Neural cell (in vitro differentiated cells): Measurements from ENCODE around the gene UCP3.

Experiments
- EZH2 ChIP-seq: fragments of 200-600, 300-800 bp; shearing (Covaris generic), sonication (generic); IDR thresholded peaks from 2 replicates; pipeline ENCODE4 v1.6.1; 2014; ENCODE audit warnings: antibody characterized with exemption, low read length, borderline replicate concordance, mild to moderate bottlenecking; ENCODE audit not compliant: insufficient read depth, poor library complexity, severe bottlenecking
- SMC3 ChIP-seq: fragments of 450-650 bp; conservative IDR thresholded peaks from 2 replicates; pipeline ENCODE4 v1.6.1; 2014; ENCODE audit warnings: antibody characterized with exemption, mild to moderate bottlenecking, moderate library complexity; ENCODE audit not compliant: poor library complexity
- TF ChIP-seq, protein P1 (sequence below): fragments of 450-650 bp; IDR thresholded peaks from 2 replicates; pipeline ENCODE4 v1.5.1; 2014; ENCODE audit warnings: antibody characterized with exemption, mild to moderate bottlenecking, moderate library complexity; ENCODE audit not compliant: poor library complexity, severe bottlenecking
- TF ChIP-seq, protein P2 (sequence below): IDR thresholded peaks from 2 replicates; pipeline ENCODE4 v1.6.1; 2012; ENCODE audit warnings: borderline replicate concordance

DNA sequence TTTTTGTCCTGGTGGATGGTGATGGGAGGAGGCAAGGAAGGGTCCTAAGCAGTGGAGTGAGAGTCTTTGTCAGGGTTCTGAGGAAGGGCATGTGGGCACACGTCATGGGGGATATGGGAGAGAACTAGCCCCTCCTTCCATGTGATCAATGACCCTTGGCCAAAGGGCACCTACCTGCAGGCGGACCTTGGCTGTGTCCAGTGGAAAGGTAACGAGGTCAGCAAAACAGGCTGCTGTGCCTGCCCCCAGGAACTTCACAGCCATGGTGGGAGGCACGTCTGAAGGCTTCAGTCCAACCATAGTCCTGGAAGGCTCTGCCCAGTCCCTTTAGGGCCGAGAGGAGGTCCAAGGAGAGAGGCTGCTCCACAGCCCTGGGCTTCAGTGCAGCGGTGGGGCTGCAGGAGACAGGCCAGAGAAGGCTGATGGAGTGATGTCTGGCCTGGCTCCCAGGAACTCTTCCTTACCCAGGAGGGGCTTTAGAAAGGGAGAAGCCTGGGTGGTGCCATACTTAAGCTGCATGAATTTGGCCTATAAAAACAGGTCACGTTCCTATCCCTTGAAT is 2.1 kb downstream of the UCP3 start:
- TF ChIP-seq, protein P1, sequence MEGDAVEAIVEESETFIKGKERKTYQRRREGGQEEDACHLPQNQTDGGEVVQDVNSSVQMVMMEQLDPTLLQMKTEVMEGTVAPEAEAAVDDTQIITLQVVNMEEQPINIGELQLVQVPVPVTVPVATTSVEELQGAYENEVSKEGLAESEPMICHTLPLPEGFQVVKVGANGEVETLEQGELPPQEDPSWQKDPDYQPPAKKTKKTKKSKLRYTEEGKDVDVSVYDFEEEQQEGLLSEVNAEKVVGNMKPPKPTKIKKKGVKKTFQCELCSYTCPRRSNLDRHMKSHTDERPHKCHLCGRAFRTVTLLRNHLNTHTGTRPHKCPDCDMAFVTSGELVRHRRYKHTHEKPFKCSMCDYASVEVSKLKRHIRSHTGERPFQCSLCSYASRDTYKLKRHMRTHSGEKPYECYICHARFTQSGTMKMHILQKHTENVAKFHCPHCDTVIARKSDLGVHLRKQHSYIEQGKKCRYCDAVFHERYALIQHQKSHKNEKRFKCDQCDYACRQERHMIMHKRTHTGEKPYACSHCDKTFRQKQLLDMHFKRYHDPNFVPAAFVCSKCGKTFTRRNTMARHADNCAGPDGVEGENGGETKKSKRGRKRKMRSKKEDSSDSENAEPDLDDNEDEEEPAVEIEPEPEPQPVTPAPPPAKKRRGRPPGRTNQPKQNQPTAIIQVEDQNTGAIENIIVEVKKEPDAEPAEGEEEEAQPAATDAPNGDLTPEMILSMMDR: no peak
- TF ChIP-seq SMC3 (no peak), EZH2 (no peak)
- TF ChIP-seq, protein P2, sequence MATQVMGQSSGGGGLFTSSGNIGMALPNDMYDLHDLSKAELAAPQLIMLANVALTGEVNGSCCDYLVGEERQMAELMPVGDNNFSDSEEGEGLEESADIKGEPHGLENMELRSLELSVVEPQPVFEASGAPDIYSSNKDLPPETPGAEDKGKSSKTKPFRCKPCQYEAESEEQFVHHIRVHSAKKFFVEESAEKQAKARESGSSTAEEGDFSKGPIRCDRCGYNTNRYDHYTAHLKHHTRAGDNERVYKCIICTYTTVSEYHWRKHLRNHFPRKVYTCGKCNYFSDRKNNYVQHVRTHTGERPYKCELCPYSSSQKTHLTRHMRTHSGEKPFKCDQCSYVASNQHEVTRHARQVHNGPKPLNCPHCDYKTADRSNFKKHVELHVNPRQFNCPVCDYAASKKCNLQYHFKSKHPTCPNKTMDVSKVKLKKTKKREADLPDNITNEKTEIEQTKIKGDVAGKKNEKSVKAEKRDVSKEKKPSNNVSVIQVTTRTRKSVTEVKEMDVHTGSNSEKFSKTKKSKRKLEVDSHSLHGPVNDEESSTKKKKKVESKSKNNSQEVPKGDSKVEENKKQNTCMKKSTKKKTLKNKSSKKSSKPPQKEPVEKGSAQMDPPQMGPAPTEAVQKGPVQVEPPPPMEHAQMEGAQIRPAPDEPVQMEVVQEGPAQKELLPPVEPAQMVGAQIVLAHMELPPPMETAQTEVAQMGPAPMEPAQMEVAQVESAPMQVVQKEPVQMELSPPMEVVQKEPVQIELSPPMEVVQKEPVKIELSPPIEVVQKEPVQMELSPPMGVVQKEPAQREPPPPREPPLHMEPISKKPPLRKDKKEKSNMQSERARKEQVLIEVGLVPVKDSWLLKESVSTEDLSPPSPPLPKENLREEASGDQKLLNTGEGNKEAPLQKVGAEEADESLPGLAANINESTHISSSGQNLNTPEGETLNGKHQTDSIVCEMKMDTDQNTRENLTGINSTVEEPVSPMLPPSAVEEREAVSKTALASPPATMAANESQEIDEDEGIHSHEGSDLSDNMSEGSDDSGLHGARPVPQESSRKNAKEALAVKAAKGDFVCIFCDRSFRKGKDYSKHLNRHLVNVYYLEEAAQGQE: no peak
